Hematopoietic multipotent progenitor cell (in vitro differentiated cells): Measurements from ENCODE around the gene DOCK1. TPM values are rescaled to one million over a fixed set of nuclear protein-coding genes. Genes with fewer than 3 reads are reported as not detected.

Experiments
- DNase-seq, 3 donors: peaks; one replicate each; pipeline ENCODE4 v3.0.0-alpha.2; 2011 to 2015; ENCODE audit warnings: low read depth in 2 of 3, low spot score in 2 of 3
- total RNA-seq: library from RNA; depleted of rRNA; stranded (reverse); fragments of >200 nt; gene quantifications from one replicate; pipeline ENCODE4 v1.2.3, GENCODE V29; 2012

DOCK1 gene
- total RNA-seq, 1 donor = 27.5 TPM

DNA sequence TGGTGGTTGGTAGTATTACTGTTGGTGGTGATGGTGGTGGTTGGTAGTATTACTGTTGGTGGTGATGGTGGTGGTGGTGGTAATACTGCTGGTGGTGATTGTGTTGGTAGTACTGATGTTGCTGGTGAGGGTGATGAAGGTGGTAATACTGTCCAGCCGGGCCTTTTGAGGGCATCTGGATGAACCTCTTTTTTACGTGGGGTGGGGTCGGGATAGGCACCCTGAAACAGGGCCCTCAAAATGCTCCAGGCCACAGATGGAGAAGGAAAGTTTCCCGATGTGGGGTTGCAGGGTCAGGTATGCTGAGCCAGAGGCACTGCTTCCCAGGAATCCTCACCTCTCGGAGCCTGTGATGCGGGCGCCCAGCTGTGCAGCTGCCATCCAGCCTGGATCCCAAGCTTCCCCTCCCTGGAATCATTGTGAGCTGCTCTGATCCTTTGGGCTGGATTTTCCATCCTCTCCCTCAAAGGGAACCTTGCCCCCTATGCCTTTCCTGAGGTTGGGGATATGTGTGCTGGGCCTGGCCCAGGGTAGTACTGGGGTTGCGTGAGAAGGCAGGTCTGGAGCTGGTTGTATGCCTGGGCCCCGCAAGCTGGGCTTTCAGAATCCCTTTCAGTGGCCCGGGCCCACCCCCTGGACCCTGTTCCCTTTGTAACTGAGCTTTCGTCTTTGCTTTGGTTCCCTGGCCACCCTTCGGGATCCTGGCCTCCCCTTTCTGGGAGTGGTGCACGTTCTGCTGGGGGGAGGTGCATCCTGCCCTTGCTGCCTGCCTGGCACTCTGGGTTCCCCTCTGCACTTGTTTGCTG, 43.3 kb downstream of the DOCK1 start:
- DNase-seq = no peak

DNA sequence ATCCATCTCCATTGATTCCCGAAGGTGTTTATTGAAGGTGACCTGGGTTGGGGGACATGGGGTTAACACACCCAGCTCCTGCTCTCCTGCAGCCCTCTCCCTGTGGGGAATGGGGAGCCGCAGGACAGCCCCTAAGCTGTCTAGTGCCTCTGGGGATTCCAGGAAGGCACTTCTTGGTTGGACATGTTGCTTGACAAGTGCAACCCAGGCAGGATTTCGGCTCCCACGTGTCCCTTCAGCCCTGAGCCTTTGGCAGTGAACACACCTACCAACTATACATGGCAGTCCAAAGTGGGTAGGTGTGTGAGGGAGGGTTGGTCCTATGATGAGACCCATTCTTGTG, 43.9 kb downstream of the DOCK1 start:
- DNase-seq = no peak

DNA sequence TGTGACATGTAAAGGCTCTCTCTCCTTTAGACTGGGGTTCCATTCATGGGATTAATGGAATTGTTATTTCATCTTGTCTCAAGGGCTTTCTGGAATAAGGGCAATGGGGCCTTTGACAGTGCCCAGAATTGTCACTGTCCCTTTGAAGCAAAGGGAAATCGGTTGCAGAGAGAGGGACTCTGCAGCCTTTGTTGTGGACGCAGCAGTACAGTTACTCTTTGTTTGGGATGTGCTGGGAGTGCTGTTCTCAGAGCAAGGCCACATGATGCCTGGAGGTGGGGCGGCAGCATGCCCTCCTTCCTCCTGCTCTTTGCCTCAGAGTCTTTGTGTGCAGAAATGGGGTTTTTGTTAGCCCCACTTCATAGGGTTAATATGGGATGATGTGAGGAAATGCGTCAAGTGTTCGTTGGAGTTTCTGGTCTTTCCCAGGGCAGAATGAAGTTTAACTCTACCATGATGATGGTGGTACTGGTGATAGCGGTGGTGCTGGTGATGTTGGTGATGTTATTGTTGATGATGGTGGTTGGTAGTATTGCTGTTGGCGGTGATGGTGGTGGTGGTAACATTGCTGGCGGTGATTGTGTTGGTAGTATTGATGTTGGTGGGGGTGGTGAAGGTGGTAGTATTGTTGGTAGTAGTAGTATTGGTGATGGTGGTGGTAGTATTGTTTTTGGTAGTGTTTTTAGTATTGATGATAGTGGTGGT, 45.3 kb downstream of the DOCK1 start:
- no peak for DNase-seq

GRCh38 chr10:126953886-126954285, 48.7 kb downstream of the DOCK1 start:
- DNase-seq = no peak

GRCh38 chr10:126955396-126955795, 50.2 kb downstream of the DOCK1 start:
- no peak for DNase-seq

DNA sequence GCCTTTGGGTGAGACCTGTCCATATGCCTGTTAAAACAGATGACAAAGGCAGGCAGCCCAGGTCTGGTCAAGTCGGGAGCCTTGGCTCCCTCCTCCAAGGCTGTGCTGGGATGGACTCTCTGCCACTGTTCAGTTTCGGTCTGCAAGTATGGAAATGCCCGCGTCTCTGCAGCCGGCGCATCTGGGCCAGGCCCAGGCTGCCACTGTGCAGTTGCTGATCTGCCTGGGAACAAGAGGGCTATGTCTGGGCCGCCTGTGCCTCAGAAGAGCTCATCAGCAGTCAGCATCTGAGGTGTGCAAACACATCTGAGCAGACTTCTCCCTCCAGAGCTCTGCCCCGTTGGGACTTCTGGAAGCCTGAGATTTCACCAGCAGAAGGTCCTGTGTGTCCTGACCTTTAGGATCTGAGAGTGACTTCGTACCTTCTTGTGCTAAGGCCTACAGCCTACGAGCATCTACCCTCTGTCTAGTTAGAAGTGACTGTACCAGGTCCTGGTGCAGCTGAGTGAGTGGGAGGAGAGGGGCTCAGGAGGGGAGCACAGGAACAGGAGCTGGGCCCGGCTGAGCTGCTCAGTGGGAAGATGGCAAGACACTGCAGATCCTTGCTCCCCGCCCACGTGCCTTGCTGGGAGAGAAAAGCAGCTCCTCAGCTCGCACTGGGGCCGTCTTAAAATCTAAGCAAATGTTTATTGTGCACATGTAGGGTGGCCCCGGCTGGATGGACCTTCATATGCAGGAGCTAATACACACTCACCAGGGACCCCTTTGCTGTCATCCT, 50.9 kb downstream of the DOCK1 start:
- DNase-seq = no peak

DNA sequence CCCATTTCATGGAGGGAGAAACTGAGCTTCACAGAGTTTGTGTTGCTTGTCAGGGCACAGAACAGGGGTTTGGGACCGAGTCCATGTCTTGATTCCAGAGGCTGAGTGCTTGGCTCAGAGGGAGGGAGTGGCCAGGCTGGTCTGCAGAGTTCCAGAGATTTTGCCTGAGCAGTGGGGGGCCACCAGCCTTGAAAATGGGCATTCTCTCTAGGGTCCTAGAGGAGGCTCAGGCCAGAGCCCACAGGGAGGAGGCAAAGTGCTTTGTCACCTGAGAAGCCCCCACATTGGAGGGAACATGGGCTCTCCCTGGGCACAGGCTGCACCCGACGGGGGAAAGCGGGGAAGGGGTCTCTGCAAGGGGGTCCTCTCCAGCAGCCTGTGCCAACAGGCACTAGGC, 51.5 kb downstream of the DOCK1 start:
- DNase-seq = no peak

GRCh38 chr10:126957111-126957510, 51.9 kb downstream of the DOCK1 start:
- DNase-seq = no peak

- DNase-seq = no peak
Observed at GRCh38 chr10:126959431-126959830, 54.2 kb downstream of the DOCK1 start.

DNA sequence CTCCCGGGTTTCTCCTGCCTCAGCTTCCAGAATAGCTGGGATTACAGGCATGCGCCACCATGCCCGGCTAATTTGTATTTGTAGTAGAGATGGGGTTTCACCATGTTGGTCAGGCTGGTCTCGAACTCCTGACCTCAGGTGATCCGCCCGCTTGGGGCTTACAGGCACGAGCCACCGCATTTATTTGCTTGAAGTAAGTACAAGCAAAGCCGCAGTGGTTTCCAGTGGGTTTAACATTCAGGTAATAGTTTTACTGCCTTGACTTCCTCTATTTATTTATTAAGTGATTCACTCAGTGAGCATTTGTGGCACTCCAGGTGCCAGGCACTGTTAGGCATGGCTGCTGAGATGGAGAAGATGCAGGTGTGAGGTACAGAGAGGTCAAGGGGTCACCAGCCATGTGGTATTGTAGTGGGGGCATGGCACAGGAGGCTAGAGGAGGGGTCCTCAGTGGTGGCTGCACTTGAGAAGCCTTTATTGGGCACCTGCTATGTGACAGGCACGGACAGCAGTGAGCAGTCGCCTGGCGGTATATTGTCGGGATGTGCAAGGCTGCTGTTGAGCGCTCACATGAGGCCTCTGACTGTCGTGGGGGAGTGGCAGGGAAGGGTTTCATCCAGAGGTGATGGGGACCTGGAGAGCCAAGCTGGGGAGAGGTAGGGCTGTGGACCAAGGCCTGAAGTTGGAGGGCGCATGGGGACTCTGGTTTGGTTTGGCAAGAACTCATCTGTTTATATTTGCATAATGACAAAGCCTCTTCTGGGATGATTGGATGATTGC, 54.9 kb downstream of the DOCK1 start:
- no peak for DNase-seq

DNA sequence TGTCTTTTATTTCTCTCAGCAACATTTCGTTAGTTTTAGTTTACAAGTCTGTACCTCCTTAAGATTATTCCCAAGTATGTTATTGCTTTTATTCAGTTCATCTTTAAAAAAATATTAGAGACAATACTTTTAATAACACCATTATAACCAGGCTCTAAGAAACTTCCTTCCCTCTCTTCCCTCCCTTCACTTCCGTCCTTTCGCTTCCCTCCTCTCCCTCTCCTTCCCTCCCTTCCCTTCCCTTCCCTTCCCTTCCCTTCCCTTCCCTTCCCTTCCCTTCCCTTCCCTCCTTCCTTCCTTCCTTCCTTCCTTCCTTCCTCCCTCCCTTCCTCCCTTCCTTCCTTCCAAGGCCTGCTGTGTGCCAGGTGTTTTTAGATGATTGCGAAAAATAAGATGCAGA, 58.1 kb downstream of the DOCK1 start:
- DNase-seq = no peak

DNA sequence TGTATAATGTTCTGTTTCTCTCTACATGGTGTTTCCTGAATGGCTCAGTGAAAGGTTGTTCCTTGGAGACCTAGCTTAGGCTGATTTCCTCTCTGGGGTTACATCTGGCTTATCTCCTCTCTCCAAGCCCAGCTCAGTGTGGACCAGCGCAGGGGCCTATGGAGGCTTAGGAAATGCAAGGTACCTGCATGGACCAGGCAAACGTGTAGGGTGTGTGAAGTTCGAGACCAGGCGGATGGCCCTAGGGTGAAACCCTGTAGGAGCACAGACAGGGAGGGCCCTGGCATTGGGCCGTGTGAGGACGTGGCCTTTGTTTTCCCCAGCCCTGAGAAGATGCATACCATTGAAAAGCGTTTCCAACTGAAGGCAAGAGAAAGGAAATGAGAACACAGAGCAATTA, 59.0 kb downstream of the DOCK1 start:
- DNase-seq = no peak

GRCh38 chr10:126966938-126967337, 61.7 kb downstream of the DOCK1 start:
- no peak for DNase-seq

- no peak for DNase-seq
Observed at GRCh38 chr10:126969310-126969709, 64.1 kb downstream of the DOCK1 start.

- DNase-seq = no peak
Observed at GRCh38 chr10:126972635-126973414, 67.6 kb downstream of the DOCK1 start.

DNA sequence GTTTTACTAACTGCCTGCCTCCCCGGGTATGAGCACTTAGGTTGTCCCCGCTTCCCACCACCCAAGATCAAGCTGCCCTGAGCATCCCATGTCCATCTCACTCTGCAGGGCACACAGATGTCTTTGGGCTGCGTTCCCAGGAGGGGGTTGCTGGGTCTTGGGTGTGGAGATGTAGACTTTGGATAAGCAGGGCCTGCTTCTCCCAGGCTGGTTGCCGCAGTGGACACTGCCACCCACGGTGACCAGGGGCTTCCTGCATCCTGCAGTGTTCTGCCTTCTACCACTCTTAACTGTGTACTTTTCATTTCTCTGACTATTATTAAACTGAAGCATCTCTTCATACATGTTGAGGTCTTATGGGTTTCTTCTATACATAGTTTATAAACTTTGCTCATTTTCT, 70.0 kb downstream of the DOCK1 start:
- no peak for DNase-seq

GRCh38 chr10:126977216-126977615, 72.0 kb downstream of the DOCK1 start:
- DNase-seq = peak in 2 of 3 donors; percentile 48 to 85

GRCh38 chr10:126979311-126979710, 74.1 kb downstream of the DOCK1 start:
- no peak for DNase-seq

DNA sequence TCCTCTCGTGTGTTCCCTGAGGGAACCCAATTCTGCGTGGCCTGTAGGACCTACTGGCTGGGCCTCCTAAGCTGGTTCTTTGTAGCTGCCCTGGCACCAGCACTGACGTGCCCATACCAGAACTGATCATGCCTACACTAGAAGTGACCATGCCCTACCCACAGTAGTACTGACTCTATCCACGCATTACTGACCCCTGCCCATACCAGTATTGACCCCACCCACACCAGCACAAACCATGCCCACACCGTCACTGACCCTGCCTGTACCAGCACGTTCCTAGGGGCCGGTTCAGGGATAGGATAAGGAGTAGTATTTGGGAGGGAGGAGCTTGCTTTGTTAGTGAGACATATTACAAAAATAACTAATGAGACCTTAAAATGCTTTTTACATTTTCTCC, 88.0 kb downstream of the DOCK1 start:
- DNase-seq = no peak
